Occipital lobe (tissue), 1 donor: ENCODE measurements around the gene ANAPC4. TPM values are rescaled to one million over a fixed set of nuclear protein-coding genes. Genes with fewer than 3 reads are reported as not detected.

Source experiments
- total RNA-seq: library from RNA; depleted of rRNA; stranded (reverse); fragments of >200 nt; gene quantifications from one replicate; pipeline ENCODE4 v1.2.3, GENCODE V29; 2014

Gene ANAPC4
- total RNA-seq, 1 donor from 2014 or later = 52.7 TPM

Other genes starting within 250 kb of the ANAPC4 start
- 14.8 TPM for gene SEPSECS, start 216.8 kb upstream of the ANAPC4 start, total RNA-seq
- gene PI4K2B, start 143.2 kb upstream of the ANAPC4 start, total RNA-seq = 8.7 TPM
- 19.0 TPM for gene ZCCHC4, start 64.5 kb upstream of the ANAPC4 start, total RNA-seq